ENCODE measurements around the gene FAM25C.
"Not testable (repeated sequence)": the region's sequence is repeated elsewhere in the genome, so short reads cannot be mapped to it uniquely, and the experiment has no call there.

Gene FAM25C

GRCh38 chr10:47947424-47947823 is 52.2 kb downstream of the FAM25C start:
- not testable (repeated sequence) for DNase-seq
